ENCODE data around the gene SP6.

SP6 gene

DNA sequence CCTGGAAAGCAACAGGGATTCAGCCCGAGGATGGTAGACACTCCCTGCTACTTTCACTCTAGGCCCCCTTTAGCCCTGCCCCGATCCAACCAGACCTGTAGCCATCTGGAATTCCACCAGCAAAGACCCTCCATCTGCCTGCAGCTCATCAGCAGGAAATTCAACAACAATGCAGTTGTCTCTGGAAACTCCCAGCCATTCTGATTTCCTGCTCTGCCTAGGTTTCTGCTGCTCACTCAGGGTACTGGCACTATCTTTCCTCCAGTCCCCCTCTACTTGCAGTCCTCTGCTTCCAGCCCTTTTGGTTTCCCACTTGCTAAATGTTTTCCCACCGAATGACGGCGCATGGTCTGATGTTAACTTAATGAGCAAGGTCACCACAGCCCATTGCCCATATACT, 2.7 kb upstream of the SP6 start:
- no peak for DNase-seq

DNA sequence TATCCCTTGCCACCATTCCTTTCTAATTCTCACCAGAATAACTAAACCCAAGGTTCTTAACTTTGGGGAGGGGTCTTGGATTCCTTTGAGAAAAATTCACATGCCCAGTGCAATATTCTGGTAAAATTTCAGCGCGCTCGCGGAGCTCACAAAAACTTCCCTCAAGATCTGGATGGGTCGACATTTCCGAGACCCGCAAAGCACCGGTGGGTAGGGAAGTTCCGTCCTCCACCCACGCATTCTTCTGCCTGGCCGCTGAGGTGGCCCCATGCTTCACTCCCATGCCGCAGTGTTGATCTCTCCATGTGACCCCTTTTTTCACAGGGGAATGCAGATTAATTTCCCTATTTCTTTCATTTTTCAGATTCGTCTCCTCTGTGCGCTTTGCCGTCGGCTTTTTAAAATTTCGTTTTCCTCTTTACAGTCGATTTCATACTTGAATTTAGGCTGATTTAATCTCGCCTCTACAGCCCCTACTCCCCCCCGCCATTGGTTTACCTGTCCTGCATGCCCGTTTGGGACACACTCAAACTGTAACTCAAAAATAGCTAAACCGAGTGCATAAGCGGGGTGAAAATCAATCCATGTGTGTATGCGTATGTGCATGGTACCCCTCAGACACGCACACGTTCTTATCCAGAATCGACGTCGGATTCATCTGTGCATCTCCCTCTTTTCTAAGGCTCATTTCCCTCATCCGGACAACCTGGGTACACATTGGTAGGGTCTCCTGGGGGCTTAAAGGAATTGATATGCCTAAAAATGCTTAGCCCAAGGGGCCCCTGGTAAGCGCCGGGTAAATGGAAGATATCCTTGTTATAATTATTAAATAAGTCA, 1.4 kb upstream of the SP6 start:
- no peak for DNase-seq

DNA sequence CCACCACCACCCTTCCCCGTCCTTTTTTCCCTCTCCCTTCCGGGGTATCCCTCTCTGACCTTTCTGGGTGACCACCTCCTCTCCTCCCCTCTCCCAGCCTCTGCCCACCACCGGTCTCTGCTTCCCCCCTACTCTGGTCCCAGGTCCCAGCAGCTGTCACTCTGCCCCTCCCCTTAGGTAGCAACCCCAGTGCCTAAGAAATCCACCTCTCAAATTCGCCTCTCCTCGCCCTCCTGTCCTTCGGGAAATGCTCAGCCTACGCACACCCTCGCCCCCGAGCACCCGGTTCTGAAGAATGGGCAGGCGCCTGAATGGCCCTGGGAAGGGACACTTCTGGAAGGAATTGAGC, 775 bp upstream of the SP6 start:
- no peak for DNase-seq

DNA sequence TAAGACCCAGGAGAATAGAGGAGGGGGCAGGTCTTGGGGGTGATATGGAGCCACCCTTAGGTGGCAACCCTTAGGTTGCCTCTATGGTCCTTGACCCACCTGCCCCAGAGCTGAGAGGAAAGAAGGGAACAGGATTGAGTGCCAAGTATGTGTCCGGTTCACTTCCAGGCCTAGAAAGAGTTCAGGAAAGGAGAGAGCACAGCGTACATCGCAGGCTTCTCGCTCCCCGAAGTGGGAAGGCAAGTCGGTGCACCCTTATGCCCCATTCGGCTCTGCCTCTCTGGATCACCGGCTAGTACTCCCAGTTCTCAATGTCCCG, 631 bp downstream of the SP6 start:
- DNase-seq = no peak

DNA sequence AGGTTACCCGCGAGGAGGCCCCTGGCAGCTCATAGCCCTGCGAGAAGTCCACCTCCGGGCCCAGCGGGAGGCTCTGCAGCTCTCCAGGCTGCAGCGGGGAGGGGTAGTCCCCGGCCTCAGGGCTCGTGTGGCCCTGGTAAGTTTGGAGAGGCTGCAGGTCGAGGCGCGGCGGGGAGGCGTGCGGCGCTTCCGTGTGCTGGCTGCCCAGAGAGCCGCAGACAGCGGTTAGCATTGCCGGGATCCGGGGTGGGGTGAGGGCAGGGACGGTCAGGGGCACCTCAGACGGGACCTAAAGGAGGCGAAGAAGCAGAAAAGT, 2.8 kb downstream of the SP6 start:
- no peak for DNase-seq

DNA sequence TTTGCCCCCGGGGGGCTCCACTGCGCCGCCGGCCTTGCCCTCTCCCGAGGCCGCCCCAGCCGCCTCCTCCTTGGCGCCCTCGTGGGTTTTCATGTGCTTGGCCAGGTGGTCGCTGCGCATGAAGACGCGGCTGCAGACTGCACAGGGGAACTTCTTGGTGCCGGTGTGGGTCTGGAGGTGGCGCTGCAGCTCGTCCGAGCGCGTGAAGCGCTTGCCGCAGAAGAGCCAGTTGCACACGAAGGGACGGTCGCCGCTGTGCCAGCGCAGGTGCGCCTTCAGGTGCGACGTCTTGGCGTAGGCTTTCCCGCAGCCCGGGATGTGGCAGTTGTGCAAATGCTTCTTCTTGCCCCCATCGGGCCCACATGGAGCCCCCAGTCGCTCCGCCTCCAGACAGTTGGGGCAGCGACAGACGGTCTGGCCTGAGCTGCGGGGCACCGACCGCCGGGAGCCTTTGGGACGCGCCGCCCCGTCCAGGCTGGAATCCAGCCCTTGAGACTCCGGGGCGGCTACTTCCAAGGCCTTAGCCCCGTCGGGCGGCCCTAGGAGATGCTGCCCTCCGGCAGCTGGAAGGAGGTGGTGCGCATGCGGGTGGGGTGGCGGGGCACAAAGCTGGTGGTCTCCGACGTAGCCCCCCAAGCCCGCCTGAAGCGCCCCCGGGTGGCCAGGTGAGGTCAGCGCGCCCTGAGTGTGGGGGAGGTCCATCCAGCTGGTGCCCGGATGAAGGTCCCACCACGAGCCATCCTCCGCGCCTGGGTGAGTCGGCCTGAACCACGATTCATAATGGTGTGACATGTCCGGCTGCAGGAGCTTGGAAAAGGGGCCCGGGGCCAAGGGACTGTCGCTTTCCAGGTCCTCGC, 3.4 kb downstream of the SP6 start:
- no peak for DNase-seq

DNA sequence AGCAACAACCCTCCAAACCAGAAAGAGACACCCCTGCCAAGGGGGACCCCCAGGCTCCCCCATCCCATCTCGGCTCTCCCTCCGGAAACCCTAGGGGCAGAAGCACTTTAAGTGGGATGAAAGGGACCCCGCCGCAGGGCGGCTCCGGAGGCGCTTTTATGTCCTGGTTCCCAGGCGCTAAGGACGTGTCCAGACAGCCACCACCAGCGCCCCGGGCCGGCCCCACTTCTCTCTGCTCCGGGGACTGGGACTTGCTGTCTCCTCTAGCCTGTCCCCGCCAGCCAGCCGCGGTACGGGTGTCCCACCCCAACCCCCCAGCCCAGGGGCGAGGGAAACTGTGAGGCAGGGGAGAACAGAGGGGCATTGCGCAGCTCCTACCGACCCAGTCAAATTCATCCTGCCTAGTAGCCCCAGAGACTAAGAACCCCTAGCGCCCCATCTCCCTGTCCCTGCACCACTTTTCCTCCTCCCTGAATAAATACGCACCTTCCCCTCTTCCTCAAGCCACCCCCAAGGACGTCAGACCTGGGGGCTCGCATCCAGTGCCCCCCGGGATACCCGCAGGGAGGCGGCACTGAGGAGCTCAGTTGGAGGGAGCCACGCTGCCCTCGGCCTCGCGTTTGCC, 4.1 kb downstream of the SP6 start:
- no peak for DNase-seq

DNA sequence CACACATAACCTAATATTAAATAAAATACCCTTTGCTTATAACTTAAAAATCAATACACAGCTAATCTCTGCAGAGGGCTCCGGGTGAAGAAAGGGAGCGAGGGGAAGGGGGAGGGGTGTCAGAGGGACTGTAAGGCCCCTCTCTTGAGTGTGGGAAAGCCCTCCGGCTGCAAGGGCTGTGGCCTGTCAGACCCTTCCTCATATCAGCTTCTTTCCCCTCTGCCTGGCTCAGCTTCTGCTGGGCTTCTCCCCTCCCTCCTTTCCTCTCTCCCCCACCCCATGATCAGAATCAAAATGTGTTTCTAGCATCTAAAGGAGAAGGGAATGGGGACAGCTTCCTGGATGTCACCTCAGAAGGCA, 5.3 kb downstream of the SP6 start:
- DNase-seq = no peak

DNA sequence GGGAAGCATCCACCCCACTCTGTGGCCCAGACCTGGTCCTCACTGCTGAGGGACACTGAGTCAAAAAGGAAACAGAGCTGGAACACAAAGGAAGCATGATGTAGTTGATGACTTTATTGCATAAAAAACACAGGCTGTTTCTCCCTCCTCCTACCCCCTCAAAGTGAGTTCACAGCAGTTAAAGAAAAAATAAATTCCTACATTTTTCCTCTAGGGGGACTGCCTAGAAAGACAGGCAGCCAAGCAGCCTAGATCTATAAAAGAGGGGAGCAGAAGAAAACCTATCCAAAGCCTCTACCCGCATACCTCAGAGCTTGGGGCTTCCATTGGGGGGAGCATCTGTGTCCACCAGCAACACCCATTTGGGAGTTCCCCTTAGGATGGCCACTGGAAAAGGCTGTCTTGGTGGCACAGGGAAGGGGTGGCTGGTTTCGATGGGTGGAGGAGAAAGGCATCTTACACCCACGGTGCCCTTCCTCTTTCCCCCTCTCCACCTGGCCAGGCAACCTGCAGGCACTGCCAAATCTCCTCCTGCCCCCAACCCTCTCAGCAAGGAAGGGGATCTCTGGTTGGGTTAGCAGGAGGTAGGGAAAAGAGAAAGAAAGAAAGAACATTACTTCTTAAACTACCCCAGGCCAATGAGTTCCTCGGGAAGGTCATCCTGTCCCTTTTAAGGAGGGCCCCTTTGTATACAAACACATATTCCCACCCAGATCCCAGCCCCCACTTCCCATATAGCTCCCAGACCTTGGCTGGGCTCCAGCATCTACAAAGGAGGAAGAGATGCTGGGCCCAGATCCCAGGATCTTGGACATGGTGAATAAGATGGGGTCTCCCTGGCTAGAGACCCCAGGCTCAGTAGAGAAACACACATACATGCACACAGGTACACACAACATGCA, 5.9 kb downstream of the SP6 start:
- no peak for DNase-seq

DNA sequence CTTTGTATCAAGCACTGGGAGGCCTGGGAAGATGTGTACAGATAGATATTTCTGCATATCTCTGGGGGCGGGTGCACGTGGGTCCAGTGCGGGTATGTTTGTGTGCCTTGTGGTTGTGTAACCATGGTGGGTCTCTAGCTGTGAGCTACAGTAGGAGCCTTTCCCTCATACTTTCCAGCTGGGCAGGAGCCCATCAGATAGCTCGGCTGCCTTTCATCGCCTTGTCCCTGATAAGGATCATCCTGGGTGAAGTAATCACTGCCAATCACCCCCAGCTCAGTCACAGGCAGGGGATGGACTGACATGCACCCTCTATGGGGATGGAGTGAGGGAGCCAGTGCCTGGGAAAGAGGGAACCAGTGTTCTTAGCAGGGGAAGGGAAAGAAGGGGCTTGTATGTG, 6.7 kb downstream of the SP6 start:
- DNase-seq = no peak

DNA sequence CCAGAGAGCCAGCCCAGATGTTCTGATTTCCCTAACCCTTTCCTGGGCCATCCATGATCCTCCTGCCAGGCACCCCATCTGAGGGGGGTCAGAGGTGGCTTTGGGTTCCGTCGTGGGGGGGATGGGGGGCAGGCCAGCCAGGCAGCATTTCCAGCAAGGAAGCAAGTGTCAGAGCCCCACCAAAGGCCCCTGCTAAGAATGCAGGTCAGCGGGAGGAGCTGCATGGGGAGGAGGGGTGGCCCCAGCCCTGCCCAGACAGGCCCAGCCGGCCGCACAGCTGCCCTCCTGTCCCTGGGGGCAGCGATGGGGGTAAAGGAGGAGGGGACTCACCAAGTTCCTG, 7.6 kb downstream of the SP6 start:
- peak; percentile 17 for DNase-seq

DNA sequence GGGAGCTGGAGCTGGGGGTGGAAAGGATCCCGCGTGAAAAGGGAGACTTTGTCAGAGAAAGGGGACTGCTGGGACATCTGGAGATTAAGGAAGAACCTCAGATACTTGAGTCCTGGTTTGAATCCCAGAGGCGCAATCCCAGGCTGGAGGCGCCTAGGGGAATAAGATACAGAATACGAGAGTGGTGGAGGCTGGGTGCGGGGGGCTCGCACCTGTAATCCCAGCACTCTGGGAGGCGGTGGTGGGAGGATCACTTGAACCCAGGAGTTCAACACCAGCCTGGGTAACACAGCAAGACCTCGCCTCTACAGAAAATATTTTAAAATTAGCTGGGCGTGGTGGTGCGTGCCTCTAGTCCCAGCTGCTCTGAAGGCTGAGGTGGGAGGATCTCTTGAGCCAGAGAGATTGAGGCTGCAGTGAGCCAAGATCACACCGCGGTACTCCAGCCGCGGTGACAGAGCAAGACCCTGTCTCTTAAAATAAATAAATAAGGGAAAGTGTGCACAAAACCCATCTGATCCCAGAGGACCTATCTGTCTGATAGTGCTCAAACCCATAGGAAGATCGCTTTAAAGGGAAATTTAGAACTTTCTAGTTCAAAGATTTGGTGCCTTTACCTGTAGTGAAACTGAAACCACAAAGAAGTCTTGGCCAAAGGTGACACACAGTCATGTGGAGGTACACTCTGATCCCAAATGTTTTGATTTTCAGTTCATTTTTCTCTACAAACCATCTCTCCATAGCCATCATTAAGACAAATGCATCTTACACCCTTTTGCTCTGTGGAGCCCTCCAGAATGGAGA, 9.3 kb downstream of the SP6 start:
- no peak for DNase-seq

DNA sequence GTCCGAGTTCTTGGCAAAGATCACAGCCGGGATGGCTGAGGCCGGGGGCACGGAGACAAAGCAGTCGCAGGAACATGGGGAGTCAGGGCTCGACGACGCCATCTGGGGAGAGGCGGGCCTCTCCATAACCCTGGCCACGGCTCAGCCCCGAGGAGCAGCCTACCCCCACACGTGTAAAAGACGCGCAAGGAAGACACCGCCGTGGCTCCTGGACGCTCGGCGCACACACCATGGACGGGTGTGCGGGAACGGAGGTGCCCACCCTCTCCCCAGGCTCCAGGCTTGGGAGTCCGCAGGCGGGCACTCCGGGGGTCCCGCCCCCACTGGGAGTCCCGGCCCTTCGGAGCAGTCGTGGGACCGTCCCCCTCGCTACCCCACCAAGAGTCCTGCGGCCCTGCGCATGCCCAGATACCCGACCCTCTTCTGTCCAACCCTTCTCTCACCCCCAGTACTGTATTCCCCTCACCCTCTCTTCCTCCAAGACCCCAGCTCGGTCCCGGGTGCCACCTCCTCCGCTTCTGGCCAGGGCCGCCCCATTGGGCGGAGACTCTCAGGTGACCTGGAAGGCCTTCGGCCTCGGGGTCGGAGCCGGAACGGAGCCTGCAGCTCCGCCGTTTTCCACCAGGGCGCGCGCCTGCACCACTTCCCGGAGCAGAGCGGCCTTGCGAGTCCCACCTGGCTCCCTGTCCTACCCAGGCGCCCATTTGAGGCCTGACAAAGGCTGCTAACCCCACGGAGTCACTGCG, 10.0 kb downstream of the SP6 start, which contains the start of gene SCRN2:
Gene SCRN2, minus strand, starts transcription at position 532 of the 746 bp plus-strand sequence. Its CDS starts 430 bp downstream, at position 102.
- DNase-seq = peak; percentile 82

DNA sequence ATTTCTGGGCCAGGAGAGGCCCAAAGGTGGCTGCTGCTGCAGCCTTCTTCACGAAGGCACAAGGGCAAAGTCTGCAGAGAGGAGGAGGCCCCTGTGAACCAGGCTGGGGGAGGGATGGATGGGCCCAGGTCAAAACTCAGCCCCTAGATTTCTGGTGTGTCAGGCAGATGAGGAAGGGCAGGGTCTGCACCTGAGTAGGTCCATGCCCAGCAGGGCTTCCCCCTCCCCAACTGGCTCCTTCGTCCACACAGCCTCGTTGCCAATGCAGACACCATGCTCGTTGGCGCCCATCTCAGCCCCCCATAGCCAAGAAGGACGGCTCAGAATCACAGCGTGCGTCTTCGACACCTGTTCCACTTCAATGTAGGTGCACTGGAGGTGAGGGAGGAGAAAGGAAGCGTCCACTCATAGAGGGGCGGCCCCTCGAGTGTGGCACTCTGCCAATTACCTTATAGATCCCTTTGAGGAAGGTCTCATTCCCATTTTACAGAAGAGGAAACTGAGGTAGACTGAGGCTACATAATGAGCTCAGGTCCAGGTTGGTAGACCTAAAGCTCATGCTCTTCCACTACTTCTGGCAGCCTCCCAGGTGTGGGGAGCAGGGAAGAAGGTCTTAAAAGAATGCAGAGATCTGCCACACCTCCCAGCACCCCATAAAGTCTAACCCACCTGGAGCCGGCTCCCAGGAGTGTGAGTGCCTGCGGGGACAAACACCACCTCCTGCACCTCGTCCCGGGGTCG, 10.8 kb downstream of the SP6 start:
- DNase-seq = no peak

DNA sequence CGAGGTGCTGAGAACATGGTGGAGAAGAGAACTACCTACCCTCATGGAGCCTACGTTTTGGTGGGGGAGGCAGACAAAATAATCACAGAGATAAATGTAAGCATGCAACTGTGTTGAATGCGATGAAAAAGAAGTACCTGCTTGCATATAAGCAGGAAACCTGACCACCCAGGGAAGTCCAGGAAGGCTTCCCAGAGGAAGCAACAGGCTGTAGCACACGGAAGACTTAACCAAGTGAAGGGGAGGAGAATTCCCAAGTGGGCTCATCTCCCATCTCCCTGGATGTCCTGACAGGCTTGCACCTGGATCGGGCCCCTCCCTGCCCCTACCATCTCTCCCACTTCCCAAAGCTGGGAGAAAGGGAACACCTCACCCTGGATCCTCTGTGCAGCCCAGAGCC, 11.9 kb downstream of the SP6 start:
- no peak for DNase-seq

DNA sequence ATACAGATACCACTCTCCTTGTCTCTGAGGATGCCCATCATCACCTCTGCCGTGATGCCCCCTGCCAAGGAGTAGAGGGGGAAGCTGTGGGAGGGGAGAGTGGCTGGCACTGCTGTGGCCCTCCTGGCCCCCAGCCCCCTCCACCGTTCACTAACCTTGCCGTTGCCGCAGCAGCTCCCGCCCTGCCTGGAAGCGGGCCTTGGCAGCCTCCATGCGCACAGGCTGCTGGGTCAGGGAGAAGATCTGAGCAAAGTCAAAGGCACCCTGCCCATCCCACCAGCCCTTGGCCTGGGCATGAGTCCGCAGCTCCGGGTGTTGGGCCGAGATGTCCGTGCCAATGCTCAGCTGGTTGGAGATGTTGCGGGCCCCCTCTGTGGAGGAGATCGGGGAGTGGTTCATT, 12.3 kb downstream of the SP6 start:
- DNase-seq = no peak

DNA sequence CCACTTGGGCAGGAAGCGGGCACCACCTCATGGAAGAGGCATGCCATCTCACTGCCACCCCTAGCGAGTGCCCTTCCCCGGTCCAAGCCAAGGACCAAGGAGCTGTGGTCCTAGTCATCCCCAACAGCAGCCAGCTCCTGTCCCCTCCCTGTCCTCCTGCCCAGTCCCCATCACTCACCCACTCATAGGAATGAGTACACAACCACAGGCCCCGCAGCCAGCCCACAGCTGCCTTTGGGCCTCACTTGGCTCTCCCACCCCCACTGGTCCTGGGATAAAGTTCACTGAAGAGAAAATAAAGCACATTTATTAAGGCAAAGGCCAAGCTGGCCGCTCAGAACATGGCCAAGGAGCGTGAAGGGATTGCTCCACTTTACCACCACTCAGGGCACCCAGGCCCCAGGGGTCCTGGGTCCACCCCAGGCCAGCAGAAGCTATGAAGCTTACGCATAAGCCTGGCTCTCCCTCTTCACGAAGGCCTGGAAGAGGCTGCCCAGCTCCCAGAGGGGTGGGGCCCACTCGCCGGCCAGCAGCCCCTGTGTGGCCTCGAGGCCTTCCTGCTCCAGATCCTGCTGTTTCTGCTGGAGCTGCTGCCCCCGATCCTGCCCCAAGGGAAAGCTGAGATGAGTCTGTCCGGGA, 13.4 kb downstream of the SP6 start:
- no peak for DNase-seq

DNA sequence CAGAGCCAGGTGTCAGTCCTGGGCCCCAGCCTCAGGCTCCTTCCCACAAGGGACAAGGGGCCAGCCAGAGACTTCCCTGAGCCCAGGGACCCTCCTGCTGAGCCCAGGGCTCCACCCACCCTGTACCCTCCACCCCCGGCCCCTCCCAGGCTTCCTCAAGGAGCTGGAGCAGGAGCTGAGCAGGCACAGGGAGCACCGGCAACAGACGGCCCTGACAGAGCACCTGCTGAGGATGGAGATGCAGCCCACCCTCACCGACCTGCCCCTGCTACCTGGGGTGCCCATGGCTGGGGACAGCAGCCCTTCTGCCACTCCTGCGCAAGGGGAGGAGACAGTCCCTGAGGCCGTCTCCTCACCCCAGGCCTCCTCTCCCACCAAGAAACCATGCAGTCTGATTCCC, 14.4 kb downstream of the SP6 start:
- no peak for DNase-seq

DNA sequence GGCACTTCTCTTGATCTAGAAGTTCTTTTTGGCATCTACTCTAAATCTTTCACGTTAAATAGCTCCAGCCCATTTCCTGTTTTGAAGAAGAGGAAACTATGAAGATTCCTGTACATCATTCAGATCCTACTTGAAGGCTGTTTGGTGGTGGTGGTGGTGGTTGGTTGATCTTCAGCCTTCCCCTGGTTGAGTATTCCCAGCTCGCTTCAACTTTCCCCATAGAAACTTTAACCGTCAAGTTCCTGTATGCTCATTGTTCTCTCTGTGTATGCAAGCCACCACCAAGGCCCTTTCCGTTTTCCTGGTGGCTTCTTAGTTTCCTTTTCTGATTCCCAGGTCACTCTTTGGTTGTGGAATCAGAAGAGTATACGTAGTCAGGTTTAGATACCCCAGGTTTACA, 16.2 kb downstream of the SP6 start:
- DNase-seq = no peak

DNA sequence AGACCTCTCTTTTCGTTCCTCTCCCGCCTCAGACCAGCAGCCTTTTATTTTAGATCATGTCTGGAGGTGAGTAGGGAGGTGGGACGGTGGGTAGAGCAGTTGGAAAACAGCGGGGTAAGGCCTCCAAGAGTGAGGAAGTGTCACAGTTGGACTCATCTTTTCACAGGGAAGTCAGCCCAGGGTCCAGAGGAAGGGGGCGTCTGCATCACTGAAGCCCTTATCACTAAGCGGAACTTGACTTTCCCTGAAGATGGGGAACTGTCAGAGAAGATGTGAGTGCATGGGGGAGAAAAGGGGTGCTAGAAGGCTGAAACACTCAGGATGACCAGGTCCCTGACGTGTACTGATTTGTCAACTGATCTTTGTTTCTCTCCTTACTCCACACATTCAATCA, 19.0 kb downstream of the SP6 start:
- DNase-seq = no peak

Data from NCI-H1105 (cell line).